ENCODE results near the gene MSMB.
"Not testable (repeated sequence)": the region's sequence is repeated elsewhere in the genome, so short reads cannot be mapped to it uniquely, and the experiment has no call there.

MSMB gene

DNA sequence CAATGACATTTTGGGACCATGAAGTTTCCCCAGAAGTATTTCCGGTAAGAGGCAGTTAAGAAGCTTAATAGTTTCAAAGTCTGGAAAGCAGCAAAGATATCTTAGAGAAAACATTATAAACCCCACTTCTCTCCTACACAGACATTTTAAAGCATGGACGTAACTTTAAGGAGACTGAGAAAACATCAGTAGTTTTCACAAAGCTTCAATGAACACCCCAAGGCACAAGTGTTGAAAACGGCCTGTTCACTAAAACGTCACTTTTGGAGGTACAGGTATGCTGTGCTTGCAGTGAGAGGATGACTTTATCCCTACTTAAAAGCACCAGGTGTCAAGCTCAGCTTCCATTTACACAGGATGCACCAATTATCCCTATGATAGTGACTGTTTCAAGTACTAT is 40.7 kb downstream of the MSMB start:
- no peak overlapping the region for H3K27ac ChIP-seq
- H3K4me3 ChIP-seq = no peak overlapping the region
- TF ChIP-seq, protein P1, sequence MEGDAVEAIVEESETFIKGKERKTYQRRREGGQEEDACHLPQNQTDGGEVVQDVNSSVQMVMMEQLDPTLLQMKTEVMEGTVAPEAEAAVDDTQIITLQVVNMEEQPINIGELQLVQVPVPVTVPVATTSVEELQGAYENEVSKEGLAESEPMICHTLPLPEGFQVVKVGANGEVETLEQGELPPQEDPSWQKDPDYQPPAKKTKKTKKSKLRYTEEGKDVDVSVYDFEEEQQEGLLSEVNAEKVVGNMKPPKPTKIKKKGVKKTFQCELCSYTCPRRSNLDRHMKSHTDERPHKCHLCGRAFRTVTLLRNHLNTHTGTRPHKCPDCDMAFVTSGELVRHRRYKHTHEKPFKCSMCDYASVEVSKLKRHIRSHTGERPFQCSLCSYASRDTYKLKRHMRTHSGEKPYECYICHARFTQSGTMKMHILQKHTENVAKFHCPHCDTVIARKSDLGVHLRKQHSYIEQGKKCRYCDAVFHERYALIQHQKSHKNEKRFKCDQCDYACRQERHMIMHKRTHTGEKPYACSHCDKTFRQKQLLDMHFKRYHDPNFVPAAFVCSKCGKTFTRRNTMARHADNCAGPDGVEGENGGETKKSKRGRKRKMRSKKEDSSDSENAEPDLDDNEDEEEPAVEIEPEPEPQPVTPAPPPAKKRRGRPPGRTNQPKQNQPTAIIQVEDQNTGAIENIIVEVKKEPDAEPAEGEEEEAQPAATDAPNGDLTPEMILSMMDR (IDR thresholded peaks at IDR 0.05) = no peak
- DNase-seq (ENCODE audit: low spot score) = no peak

DNA sequence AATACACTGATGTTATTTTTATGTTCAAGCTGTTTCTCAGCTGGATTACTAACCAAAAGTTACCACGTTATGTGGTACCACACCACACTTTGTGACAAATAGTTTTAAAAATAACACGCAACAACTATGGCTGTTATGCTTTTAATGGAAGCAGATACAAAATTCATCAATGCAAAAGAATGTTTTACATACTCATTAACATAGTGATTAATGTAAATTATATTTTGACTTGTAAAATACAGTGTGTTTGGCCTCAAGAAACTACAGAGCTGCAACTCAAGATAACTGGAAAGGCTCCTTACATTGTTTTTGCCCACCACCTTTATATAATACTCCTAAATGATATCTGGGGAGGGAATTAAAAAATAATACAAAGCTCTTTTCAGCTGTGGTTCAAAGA is 41.1 kb downstream of the MSMB start:
- H3K4me3 ChIP-seq = no peak overlapping the region
- no peak overlapping the region for H3K27ac ChIP-seq
- DNase-seq (ENCODE audit: low spot score) = no peak
- TF ChIP-seq, protein P1 (IDR thresholded peaks at IDR 0.05) = no peak

DNA sequence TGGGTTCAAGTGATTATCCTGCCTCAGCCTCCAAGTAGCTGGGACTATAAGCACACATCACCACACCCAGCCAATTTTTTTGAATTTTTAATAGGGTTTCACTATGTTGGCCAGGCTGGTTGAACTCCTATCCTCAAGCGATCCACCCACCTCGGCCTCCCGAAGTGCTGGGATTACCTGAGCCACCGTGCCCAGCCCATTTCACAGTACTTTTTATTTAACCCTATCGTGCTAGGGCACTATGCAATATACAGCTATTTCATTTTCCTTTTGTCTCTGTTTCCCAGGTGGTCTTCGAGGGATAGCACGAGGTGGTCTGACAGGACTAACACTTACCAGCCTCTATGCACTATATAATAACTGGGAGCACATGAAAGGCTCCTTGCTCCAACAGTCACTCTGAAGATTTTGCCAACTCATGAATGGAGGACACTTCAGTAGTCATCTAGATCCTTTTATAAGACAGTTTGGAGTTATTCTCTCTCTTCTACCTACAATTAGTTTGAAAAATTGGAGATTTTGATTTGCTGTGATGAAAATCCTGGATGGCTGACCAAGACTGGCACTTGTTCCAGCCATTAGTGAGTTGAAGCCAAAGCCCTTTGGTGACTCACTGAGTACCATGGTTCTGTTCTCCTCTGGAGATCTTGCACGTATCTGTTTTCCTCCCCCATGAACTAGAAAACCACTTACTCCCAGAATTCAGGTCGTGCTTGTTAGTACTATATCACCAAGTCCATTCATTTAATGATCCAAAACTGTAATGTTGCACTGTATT is 43.0 kb downstream of the MSMB start:
- TF ChIP-seq, protein P1 (IDR thresholded peaks at IDR 0.05) = no peak
- no peak overlapping the region for H3K27ac ChIP-seq
- DNase-seq (ENCODE audit: low spot score) = no peak
- H3K4me3 ChIP-seq = no peak overlapping the region

DNA sequence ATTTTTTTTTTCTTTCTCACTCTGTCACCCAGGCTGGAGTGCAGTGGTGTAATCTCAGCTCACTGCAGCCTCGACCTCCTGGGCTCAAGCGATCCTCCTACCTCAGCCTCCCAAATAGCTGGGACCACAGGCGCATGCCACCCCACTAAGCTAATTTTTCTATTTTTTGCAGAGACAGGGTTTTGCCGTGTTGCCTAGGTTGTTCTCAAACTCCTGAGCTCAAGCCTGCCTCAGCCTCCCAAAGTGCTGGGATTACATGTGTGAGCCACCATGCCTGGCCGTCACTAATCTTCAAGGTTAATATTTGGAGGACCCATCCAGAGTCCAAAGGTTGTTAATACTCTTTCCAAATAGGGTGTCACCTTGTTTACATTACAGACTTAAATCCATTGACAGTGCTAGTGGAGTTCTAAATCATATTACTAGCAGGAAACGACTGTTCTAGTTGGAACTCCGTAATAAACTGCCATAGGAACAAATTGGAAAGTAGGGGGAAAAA is 43.8 kb downstream of the MSMB start:
- not testable (repeated sequence) for H3K4me3 ChIP-seq; DNase-seq (ENCODE audit: low spot score); H3K27ac ChIP-seq

DNA sequence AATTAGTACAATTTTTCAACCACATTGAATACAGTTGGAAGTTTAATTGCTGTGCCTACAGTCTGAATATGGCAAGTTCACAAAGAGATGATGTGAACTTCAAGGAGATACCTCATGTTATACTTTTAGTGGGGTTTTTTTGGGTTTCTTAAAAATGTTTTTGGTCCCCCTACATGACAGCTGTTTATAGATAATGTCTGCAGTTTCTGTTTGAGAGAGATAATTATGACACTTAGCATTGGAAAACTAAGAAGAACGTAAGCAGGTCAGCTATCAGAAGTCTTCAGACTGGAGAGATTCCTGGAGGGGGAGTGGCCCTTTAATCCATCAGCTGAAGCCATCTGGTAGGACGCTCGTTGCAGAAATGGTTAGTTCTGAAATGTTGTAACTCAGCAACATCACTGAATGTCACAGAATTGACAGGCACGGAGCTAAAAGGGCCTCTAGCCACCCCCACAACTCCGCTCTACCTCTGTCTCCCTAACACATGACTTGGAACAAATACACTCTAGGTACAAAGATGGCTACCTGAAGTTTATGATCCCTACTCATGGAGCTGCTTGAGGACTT is 44.8 kb downstream of the MSMB start:
- TF ChIP-seq, protein P1 (IDR thresholded peaks at IDR 0.05) = no peak
- Histone ChIP-seq H3K27ac (no peak overlapping the region), H3K4me3 (no peak overlapping the region)
- DNase-seq (ENCODE audit: low spot score) = no peak

DNA sequence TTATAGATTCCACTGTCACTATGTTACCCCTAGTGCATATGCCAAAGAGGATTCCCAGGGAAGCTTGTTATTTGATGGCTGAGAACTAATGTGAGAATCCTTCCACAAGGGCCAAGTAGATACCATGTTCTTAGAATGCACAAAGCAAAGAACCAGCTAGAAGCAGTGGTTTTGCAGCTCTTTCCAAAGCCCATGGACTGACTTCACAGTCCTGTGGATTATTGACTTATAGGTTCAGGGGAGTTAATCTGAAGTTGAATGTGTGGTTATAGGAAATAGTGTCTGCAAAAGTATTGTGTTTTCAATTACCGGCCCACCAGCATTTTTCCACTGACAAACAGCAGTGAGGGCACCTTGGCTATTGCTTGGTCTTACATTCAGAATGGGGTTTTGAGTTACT is 45.5 kb downstream of the MSMB start:
- no peak for DNase-seq (ENCODE audit: low spot score)
- TF ChIP-seq, protein P1 (IDR thresholded peaks at IDR 0.05) = no peak
- Histone ChIP-seq H3K27ac (no peak overlapping the region), H3K4me3 (no peak overlapping the region)

DNA sequence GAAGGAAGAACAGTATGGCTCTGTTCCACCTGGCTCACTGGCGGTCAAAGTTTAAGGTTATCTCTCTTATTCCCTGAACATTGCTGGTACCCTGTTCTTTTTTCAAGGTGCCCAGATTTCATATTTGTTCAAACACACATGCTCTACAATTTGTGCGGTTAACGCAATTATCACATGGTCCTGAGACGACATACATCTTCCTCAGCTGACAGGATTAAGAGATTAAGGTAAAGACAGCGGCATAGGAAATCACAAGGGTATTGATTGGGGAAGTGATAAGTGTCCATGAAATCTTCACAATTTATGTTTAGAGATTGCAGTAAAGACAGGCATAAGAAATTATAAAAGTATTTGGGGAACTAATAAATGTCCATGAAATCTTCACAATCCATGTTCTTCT is 46.1 kb downstream of the MSMB start:
- H3K27ac ChIP-seq; DNase-seq (ENCODE audit: low spot score): not testable (repeated sequence)

More for the DNA sequence above, 46.1 kb downstream of the MSMB start:
- H3K4me3 ChIP-seq = not testable (repeated sequence)
